T follicular helper cell (primary cell): ENCODE data around the gene CPNE4.

Source experiments
- DNase-seq: peaks from one replicate; pipeline ENCODE4 v3.0.0-alpha.2; 2020; ENCODE audit warnings: low read depth

CPNE4 gene

DNA sequence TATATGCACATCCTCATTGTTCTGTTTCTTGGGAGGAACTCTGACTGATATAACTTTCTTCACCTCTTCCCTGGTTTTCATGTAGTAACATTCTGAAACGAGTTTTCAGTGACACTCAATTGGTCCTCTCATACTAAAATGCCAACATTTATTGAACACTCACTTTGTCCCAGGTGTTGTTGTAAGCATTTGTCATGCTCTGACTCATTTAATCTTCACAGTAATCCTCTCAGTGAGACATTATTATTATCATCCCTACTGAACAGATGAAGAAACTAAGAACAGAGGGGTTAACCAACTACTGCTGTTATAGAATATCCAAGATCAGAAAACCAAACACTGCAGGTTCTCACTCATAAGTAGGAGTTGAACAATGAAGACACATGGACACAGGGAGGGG is 437.9 kb downstream of the CPNE4 start:
- DNase-seq: no peak

DNA sequence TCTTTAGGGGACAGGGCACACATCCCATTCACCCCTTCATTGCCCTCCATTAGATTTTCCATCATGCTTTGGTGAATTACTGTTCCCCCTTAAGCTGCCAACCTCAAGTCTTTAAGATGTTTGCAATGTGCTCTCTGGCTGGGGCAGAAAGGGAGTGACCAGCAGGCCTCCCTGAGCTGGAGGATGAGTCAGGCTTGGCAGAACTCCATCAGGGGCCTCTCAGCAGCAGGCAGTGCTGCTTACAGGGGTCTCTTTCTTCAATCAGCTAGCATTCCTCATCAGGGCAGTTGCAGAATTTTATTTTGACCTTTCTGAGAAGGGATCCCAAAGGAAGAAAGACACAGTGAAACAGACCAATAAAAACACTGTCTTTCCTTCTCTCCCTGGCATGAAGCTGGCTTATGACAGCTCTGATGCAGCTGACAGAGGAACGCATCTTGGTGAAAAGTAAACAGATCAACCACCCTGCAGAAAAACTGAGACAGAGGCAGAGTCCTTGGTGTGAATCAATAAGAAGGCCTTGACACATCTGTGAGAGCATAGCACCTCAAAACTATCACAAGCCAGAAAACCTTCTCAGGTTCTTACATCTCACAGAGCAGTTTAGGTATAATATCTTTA is 443.3 kb downstream of the CPNE4 start:
- DNase-seq: no peak

DNA sequence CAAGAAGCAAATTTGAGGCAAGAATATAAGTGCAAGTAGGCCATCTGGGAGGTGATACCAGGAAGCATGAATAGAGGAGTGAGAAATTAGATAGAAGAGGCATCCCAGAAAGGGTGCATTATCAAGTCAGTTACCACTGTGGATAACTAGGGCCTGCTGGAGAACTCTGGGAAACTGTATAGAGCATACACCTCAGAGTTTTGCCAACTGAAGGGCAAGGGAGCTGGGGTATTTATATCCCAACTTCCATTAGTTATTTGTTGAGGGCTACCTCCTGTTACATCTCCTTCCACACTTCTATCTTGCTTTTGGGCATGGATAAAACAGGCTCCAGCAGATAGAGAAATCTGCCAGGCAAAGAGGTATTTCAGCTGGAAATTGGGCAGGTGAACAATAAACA is 448.5 kb downstream of the CPNE4 start:
- no peak for DNase-seq

DNA sequence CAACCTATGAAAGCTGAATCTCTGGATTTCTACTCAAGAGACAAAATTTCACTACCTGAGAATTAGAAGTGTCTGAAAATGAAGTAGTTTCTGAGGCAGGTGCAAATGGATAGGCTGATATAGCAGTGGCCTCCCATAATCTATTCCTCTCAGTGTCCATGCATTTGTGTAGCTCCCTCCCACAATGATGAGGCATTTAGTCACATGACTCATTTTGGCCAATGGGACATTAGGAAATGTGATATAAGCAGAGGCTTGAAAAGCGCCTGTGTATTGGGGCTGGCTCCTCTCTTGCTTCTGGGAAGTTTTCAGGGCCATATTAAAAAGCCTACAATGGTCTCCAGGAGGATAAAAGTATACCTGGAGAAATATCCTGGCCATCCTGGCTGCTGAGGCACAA is 452.4 kb downstream of the CPNE4 start:
- DNase-seq: no peak

DNA sequence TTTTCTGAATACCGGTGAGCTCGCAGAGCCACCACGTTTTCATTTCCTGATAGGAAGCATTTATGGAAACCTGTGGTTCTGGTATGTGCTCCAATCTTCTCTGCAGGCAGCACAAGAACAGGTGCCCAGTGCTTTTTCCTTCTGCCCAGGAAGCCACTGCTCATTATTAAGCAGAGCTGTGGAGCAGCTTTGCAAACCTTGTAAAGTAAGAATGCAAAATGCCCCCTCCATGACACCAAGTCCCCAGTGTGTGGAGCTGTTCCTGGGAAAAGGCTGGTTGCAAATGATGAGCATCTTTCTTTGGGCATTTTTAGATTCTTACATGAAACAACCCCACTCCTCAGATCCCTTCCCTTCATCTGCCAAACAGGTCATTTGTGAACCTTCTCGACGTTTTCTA is 466.4 kb downstream of the CPNE4 start:
- DNase-seq: no peak

DNA sequence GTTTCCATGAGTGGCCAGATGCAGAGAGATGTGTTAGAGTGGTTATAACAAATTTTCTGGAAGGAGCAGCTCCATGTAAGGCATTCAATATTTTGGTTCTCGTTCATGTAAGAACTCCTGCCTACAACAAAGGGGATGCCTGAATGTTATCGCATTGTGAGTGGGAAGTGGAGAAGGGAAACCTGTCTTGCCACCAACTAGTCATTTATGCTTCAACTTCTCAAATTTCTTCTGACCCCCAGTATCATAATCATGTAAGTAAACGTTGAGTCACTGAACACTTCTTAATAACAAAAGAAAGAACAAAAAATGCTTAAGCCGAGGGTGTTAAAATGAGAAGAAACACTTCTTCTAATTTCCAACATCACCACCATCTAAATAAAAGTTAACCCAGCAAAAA is 470.0 kb downstream of the CPNE4 start:
- DNase-seq: no peak

DNA sequence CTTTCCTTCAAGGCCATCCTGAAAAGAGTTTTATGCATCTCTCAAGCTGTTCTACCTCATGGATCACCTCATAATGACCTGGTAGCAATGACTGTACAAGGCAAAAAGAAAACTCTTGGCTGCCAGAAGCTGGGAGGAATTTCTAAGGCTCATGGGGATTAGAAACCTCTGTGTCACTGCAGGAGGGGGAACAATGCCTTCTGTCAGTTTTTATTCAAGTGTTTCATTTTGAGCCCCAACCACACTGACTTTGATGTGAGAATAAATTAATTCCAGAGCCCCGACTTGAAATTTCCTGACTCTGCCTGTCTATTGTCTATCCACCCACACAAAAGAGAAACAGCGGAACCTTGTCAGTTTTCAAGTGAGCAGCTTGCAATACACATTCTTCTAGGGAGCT is 473.3 kb downstream of the CPNE4 start:
- DNase-seq: no peak

DNA sequence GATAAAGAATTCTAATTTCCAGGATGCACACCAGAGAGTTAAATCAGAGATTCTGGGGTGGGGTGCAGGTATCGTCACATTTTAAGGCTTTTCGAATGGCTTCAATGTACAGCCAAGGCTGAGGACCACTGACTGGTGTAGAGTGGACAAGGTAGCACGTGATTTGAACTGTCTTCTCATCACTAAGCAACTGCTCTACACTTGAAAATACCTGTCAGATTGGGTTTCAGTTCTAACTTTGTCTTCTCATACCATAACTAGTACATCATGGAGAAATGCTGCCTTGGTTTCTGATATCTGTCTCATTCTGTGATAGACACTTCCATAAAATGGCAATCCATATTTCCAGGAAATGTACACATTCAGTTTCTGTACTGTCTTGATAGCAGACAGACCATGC is 474.0 kb downstream of the CPNE4 start:
- DNase-seq: no peak

DNA sequence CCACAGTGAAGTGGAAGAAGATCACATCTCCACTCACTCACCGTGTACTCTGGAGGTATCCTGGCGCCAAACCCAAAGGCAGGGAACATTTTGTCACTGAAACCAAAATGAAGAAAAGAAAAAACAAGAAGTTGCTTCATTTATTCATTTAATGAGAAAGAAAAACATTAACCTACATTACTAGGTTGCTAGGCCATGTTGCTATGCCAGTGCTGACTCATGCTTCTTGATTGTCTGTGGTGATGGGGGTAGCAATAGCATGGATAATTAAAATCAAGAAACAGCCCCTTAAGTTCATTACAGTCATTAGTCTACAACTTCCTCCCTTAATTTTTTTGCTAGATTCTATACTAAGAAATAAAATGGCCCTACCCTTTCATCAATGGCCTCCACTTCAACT is 479.4 kb downstream of the CPNE4 start:
- no peak for DNase-seq

DNA sequence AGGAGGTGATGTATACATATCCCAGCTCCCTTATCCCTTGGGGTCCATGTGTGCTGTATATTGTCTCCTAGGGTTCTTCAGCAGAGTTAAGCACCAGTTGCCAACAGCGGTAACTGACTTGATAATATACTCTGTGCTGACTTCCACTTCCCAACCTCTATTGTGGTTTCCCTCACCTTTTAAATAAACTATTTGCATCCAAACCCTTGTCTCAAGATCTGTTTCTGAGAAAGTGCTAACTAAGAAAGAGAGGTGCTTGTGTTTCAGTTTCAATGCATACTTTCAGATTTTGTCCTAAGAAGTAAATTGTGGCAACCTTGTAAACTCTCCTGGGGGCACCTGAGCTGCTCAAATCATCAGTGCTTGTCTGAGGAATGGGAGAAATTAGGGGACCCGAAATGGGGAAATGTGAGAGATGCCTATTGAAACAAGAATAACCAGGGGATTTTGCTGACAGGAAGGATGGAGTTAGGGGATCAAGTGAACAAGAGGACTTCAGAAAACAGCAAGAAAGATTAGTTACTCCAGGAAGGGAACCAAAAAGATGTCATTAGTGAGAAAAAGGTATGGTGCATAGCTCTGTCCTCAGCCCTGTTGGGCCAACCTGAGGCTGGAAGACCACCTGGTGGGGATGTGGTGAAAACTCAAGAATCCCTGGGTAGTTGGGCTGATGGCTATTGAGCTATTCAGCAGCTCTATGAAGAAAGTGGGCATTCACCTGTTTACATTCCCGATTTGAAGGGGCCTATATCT is 481.1 kb downstream of the CPNE4 start:
- DNase-seq: no peak

DNA sequence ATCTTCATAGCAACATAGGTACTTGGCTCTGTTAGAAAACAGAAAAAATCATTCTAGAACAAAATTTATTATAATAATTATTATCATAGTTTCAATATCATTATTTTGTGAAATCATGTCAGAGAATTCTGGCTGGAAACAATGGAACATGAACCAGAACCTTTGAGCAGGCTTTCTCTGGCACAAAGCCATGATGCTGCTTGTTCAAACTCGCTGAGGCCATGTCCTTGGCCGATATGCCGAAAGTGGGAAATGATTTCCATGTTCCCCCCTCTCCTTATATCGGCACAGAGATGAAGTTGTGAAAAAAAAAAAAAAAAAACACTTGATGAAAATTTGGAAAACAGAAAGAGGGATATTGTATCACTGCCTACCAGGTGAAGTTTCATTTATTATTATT is 483.1 kb downstream of the CPNE4 start:
- no peak for DNase-seq

DNA sequence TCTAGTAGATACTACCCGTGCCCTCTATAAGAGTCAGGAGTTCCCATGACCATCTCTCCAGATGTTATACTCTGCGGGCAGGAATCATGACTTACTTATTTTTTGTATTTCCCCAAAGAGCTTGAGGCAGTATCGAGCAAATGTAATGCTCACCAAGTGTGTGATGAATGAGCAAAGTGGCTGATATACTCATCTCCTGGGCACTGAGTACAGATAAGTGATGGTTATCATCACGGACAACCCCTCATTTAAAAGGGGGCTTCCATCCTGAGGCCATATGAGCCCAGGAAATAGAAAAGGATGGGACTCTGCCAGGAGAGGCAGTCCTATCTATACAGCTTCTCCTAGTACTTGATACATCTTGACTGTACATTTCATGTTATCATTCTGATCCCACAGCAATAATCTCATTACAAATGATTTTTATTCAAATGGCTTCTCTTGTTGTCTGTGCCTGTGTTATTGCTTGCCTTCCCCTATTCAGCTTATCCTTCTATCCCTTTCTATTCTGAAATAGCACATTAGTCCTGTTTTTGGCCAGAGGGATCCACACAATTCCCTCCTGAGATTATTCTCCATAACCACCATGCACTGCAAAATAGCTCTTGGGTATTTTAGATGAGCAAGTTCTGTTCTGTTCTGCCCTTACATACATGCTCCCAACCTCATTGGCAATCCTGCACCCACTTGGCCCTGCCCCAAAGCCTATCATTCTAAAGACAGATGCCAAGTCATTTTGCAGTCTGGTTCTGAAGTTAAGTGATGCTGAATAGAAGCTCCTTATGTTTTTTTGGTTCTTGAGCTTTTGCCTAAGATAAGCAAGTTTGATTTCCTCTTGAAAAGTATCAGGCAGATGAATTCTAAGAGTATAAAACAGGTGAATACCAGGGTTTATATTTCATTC is 484.0 kb downstream of the CPNE4 start:
- no peak for DNase-seq

DNA sequence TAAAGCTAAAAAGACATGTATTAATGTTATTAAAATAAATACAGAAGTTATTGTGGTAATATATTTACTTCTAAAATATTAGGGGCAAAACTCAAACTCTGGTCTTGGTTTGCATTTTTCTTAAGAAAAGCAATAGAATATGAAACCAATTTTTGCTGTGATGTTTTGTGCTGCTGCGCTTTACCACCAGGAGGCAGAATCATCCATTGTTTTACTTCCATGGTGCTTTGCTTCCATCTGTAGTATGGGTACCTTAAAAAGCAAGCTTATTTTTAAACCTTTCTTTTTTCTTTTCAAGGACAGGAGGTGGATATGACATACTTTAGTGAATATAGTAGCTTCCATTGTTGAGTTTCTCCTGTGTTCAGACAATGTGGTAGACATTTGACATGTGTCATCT is 485.5 kb downstream of the CPNE4 start:
- no peak for DNase-seq

DNA sequence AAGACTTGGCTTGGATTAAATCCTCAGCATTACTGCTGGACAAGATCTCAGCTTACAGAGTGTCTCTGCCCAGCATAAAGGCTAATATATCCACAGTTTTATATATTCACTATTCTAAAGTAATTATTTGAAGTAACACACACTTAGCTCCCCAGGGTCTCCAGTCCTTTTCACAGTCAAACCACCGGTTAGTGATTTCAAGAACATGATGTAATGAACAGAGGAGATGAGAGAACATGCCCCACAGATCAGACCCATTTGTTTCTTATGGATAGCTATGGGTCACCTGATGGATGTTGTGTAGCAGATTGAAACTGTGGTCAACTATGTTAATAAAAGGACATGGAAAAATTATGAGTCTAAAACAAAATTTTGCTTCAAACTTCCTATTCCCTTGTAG is 487.2 kb downstream of the CPNE4 start:
- DNase-seq: no peak

DNA sequence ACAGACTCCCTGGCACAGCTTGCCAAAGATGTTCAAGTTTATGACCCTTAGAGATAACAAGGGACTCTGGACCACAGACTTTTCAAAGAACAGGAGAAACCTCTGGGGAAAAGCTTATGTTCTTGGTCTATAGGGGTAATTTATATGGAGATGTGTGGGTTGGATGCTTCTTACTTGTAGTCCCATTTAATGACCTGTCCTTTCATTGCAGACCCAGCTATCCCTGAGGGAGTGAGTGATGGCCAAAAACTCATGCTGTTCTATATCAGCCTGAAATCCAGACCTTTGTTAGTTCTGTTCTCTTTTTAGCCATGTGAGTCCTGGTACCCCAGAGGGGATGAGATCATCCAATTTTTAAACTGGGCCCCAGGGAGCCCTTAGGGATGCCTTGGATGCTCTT is 488.4 kb downstream of the CPNE4 start:
- DNase-seq: no peak

DNA sequence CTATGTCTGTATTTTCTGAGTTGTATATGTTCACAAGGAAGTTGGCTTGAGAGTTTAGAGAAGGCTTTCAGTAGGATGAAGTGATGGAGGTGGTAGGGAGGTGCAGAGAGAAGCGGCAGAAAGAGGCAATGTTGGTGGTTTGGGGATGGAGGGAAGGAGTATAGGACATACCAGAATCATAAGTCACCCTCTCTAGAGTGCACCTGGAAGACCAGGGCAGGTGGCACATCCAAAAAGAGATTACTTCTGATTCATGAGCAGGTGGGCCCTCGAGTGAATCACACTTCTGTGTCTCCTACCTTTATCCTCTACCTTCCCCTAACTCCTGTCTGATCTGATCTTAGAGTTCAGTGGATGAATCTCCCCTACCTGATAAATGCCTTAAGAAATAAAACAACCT is 490.3 kb downstream of the CPNE4 start:
- DNase-seq: no peak

DNA sequence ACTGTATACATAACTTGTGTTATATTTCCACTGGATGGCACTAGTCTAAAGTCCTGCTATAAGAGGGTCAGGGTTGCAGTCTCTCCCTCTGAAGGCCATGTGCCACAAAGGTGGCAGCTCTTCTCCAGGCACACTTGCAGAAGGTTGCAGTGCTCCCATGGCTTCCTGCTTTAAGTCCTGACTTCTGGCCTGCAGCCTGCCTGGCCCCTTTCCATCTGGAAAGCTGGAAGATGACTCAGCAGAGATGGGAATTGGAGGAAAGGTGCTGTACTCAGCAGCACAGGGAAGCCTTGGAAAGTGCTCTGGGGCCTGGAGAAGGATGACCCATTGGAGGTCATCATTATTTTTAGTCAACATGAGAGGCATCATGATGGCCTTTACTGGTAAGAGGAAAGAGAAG is 491.1 kb downstream of the CPNE4 start:
- no peak for DNase-seq

DNA sequence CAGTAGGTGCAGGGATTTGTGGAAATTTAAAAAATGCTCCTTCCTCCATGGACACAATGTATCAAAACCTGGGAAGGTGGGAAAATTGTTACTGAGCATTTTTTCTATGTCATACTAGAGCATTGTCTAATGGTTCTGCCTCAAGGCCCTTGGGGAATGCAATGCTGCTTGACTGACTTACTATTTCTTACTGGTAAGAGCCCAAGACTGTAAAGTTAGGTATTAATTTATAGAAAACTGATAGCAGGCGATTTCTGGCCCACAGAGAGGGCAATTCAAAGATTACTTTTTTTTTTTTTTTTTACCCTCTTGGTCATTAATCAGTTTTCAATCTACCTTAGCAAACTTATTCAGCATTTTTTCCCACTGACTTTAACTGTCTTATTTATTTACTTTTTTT is 493.5 kb downstream of the CPNE4 start:
- DNase-seq: no peak

DNA sequence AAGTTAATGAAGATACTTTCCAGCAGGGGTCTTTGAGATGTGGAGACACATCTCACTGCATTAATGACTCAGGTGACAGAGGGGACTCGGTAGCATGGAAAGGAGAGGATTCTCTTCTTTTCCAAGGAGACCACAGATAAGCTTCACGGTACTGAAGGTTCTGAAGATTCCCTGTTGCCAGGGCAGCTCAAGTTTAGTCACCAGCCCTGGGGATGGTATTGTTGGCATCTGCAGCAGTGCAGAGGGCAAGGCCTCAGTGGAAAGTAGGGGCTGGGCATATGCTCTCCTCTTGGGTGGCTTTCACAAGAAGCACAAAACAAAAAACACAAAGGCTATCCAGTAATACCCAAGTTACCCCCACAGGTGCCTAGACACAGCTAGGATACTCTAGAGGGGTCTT is 494.0 kb downstream of the CPNE4 start:
- no peak for DNase-seq

DNA sequence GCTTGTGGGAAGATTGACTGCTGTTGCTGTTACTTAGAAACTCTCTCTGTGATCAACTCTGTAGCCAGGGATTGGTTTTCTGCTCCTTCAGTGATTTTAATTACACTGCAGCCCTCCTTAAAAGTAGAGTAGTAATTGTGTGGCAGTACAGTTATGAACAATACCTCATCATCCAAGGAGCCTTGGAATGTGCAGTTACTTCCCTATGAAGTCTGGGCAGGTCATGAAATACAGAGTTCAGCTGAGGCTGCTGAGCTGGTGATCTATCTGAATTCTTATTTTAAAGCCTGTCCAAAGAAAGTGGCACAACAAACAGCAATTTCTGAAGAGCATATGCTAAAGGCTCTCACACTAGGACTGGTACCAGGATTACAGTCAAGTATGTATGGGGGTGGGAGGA is 494.7 kb downstream of the CPNE4 start:
- DNase-seq: no peak

DNA sequence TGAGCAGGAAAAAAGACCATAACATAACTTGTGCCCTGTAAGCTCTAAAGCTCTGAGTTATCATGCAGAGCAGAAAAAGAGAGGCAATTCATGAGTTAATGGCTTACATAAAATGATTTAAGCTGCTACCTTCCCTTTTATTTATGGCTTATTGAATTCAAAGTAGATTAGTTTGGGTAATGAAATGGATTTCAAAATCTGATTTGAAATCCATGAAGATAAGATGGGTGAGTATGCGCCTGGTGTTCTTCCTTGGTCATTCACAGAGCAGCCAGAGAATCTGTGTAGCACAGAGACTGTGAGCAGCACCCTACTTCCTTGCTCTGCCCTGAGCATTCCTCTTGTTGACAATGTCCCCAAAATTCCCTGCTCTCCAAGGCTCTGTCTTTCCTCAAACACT is 495.8 kb downstream of the CPNE4 start:
- DNase-seq: no peak

DNA sequence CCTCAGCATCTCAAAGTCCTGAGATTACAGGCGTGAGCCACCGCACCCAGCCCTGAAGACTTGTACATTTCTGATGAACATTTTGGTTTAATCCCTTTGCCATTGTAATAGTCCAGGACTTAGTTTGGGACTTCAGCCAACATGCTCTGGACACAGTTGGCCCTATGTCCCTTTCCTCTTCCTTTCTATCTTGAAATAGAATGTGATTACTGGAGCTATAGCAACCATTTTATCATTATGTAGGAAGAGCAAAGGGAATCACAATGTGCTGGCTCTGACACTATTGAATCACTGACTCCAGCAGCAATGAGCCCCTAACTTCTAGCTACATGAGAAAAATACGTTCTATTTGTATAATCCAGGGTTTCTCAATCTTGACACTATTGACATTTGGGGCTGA is 497.3 kb downstream of the CPNE4 start:
- no peak for DNase-seq

DNA sequence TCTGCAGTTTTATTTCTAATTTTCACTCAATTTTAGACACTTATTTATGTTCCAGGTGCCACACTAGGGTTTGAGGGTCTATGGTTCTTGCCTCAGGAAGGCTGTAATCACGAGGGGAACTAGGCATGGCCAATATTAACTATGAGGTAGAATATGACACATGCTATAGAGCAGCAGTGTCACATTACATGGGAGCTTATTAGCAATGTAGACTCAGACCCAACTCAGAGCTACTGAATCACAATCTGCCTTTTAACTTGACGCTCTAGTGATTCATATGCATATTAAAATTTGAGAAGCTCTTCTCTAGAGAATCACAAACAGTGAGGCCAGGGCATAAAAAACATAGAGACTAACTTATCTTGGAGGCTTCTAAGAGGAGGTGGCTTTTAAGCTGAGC is 499.2 kb downstream of the CPNE4 start:
- DNase-seq: no peak
